C4-2B (cell line): ENCODE data around the gene HSPA12A.

Experiments
- CTCF ChIP-seq: fragments of 450-650 bp; conservative IDR thresholded peaks from 2 replicates; pipeline ENCODE4 v1.5.1; 2017; ENCODE audit warnings: mild to moderate bottlenecking
- ZFX ChIP-seq: fragments of 450-650 bp; IDR thresholded peaks from 2 replicates; pipeline ENCODE4 v1.6.1; 2017

GRCh38 chr10:116626815-116627214, 115.6 kb downstream of the HSPA12A start:
- no peak for TF ChIP-seq CTCF
- TF ChIP-seq ZFX, result no peak
